Smooth muscle cell of the umbilical artery (primary cell): ENCODE measurements around the gene PLEKHO2. TPM values are rescaled to one million over a fixed set of nuclear protein-coding genes. Genes with fewer than 3 reads are reported as not detected.

Experiments used
- total RNA-seq: library from RNA; depleted of rRNA; stranded (reverse); fragments of >200 nt; gene quantifications from 2 replicates; pipeline ENCODE4 v1.2.3, GENCODE V29; 2014

The PLEKHO2 gene, protein sequence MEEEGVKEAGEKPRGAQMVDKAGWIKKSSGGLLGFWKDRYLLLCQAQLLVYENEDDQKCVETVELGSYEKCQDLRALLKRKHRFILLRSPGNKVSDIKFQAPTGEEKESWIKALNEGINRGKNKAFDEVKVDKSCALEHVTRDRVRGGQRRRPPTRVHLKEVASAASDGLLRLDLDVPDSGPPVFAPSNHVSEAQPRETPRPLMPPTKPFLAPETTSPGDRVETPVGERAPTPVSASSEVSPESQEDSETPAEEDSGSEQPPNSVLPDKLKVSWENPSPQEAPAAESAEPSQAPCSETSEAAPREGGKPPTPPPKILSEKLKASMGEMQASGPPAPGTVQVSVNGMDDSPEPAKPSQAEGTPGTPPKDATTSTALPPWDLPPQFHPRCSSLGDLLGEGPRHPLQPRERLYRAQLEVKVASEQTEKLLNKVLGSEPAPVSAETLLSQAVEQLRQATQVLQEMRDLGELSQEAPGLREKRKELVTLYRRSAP
- total RNA-seq, result 23.2 and 26.0 TPM in 2 replicates

DNA sequence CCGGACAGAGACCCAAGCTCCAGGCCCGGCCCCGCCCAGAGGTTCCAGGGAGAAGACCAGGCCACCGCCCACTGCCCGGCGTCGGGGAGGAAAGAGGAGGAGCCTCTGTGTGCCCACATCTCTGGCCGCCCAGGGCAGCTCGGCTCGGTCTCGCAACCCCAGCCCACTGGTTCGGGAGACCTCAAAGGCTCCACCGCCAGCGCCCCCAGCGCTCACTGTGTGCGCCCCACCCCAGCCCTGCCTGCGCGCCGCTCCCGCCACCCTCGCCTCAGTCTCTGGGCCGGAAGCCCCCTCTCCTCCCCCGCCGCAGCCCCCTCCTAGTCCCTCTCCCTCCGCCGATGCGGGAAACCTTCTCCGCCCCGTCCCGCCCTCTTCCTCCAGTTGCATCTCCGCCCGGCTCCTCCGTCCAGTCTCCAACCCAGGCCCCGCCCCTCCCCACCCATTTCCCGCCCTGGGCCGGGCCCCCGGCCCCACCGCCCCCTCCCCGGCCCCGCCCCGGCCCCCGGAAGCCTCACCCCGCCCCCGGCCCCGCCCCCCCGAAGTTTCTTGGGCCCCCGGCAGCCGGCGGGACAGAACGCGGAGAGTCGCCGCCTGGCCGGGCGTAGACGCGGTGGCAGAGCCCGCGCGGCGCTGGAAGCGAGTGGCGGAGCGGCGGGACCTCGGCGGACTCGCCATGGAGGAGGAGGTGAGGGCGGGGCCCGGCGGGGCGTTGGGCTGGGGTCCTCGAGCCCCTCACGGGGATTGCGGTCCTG is at the start of gene PLEKHO2:
PLEKHO2 (plus strand) TSS at position 572 of the 752 bp plus-strand sequence; CDS start at position 674, 102 bp downstream.

DNA sequence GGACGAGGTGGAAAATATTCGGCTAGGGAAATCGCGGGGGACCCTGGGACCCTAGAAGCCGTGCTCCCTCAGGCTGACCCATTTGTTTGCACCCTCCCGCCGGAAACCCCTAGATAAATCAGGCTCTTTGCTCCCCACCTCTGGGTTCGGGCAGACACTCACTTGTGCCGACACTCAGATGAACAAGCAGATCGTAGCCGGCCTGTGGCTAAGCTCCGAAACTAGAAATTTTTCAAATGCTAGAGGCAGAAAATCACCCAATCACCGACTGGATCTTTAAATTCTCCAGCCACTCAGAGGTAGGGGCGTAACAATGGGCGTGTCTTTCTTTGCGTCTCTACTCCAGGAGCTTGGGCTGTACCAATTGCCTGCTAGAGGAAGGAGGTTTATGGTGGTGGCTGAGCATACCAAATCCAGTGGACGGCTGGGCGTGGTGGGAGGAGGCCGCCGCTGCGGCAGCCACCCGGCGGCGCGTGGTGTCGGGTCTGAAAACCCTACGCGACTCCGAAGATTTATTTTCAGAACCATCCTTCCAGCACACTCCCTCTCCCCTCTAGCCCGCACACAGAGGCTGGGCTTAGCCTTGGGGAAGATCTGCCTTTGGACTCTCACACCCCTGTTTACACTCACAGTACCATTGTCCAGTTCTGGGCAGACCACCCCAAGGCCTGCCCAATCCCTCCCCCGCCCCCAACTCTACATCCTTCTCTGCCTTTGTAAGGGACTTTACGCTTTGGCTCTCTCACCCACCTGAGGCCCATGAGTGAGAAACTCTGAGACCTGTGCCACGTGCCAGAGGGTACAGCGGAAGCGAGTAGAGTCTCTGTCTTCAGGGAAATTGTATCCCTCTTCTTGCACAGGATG is 16.1 kb upstream of the PLEKHO2 start, which contains the start of gene PIF1:
PIF1 (minus strand) TSS at position 217 of the 864 bp plus-strand sequence. CDS start 1,312 bp downstream, outside the sequence.

DNA sequence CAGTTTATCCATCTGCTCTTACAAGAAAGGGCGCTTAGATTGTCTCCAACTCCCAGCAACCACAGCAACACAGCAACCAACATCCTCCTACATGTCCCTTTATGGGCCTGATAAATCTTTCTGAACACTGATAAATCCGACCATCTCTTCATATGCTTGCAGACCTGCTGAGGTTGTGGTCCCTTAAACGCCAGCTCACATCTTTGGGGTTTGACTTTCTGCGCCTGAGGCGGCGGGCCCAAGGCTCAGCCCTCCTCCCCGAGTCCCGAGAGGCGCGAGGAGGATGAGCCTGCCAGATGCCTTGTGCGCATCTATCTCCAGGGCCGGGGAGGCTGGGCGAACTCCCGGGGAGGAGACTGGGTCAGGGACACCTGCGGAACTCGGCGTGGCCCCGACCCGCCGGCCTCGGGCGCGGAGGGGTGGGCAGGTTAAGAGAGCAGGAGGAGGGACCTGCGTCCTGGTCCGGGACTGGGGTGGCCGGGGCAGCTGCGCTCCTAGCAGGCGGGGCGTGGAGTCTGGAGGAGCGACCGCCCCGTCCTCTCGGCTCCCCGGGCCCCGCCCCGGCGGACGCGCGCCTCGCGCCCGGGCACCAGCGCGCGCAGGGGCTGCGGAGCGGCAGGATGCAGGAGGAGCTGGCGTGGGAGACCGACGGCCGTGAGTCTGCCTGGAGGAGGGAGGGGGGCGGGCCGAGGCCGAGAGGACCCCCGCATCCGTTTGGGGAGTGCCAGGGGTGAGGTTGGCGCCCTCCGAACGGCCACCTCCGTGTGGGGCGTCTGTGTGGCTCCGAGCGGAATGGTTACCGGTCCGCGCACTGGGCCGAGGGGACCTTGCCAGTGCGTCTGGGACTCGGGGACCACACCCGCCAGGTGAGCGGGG is 69.8 kb downstream of the PLEKHO2 start, which contains the start of gene ANKDD1A:
ANKDD1A (plus strand) TSS at position 592 of the 876 bp plus-strand sequence; CDS start at position 621, 29 bp downstream.

Other genes with a start within 250 kb of the PLEKHO2 start
- gene RBPMS2, start 66.3 kb upstream of the PLEKHO2 start, total RNA-seq, result not detected in 2 replicates
- 2.4 and 5.8 TPM in 2 replicates for gene PIF1, start 16.3 kb upstream of the PLEKHO2 start, total RNA-seq
- gene ANKDD1A, start 70.0 kb downstream of the PLEKHO2 start, total RNA-seq, result 2.7 and 4.8 TPM in 2 replicates
- gene SPG21, start 148.0 kb downstream of the PLEKHO2 start, total RNA-seq, result 67.6 and 69.8 TPM in 2 replicates
- 17.2 and 21.0 TPM in 2 replicates for gene MTFMT, start 187.7 kb downstream of the PLEKHO2 start, total RNA-seq
- not detected in 2 replicates for gene SLC51B, start 203.5 kb downstream of the PLEKHO2 start, total RNA-seq
- not detected in 2 replicates for gene RASL12, start 226.1 kb downstream of the PLEKHO2 start, total RNA-seq
- gene KBTBD13, start 234.8 kb downstream of the PLEKHO2 start, total RNA-seq, result not detected in 2 replicates